Kidney tubule cell (primary cell): ENCODE results near the gene FARSA.
"Not testable (repeated sequence)": the region's sequence is repeated elsewhere in the genome, so short reads cannot be mapped to it uniquely, and the experiment has no call there.

ENCODE experiments used
- DNase-seq: peaks from one replicate; pipeline ENCODE4 v3.0.0-alpha.2; 2018; ENCODE audit warnings: low spot score

The FARSA gene

DNA sequence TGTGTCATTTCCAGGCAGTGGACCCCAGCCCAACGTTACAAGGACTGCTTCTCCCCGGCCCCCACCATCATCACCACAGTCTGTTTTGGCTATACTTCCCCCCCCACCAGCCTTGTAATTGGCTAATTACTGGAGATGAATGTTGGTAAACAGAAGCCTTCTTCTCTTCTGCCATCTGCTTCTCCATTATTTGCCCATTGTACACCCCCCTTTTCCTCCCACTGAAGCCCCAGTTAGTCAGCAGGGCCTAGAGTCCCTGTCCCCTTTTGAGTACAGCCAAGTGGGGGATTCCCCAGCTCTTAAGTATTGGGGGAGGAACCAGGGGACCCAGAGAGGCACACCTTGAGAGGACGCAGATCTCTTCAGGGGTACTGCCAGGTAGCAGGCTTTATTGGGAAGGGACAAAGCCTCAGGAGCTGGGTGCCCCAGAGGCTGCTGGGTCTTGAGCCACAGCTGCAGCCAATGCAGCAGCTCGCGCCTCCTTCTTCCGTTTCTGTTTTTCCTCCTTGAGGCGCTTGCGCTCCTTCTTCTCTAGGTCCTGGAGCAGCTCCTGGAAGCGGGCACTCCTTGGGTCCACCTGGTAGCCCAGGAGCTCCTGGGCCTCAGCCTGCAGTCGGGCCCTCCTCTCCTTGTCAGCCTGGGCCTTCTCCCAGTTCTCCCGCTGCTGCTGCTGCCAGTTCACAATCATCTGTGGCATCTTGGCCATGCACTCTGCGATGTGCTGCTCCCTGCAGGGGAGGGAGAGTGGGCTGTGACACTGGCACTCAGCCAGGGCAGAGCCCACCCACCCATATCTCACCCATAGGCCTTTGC, 20.5 kb upstream of the FARSA start:
- DNase-seq, result no peak

- DNase-seq, result no peak
These were observed 19.8 kb upstream of the FARSA start for GRCh38 chr19:12953138-12953798.

GRCh38 chr19:12952488-12953137, 19.1 kb upstream of the FARSA start:
- peak; percentile 42 for DNase-seq

DNA sequence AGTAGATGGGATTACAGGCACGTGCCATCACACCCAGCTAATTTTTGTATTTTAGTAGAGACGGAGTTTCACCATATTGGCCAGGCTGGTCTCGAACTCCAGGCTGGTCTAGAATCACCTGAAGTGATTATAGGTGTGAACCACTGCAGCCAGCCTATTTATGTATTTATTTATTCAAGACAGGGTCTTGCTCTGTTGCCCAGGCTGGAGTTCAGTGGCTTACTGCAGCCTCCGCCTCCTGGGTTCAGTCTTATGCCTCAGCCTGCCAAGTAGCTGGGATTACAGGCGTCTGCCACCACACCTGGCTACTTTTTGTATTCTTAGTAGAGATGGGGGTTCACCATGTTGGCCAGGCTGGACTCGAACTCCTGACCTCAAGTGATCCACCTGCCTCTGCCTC, 18.5 kb upstream of the FARSA start:
- not testable (repeated sequence) for DNase-seq

- no peak for DNase-seq
These were observed 16.1 kb upstream of the FARSA start for GRCh38 chr19:12949363-12950283.

DNA sequence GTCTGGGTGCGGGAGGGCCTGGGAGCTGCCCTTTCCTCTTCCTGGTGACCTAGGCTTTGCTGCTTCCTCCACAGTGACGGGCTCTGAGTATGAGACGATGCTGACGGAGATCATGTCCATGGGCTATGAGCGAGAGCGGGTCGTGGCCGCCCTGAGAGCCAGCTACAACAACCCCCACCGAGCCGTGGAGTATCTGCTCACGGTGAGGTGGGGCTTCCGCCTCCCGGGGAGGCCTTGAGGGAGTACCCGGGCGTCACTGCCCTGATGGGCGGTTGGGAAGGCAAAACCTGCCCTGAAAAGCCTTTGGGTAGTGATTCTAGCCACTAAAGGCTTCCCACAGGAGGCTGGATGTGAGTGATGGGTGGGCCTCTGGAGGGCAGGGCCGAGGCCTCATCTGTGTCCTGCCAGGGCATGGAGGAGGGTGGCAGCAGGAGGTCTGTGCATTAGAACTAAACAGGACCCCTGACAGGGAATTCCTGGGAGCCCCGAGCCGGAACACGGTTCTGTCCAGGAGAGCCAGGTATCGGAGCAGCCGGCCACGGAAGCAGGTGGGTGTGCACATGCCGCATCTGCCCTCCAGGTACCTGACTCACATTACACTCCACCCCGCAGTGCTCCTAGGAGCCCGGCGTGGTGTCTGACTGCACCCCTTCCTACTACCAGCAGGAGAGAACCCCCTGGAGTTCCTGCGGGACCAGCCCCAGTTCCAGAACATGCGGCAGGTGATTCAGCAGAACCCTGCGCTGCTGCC, 15.3 kb upstream of the FARSA start:
- no peak for DNase-seq

DNA sequence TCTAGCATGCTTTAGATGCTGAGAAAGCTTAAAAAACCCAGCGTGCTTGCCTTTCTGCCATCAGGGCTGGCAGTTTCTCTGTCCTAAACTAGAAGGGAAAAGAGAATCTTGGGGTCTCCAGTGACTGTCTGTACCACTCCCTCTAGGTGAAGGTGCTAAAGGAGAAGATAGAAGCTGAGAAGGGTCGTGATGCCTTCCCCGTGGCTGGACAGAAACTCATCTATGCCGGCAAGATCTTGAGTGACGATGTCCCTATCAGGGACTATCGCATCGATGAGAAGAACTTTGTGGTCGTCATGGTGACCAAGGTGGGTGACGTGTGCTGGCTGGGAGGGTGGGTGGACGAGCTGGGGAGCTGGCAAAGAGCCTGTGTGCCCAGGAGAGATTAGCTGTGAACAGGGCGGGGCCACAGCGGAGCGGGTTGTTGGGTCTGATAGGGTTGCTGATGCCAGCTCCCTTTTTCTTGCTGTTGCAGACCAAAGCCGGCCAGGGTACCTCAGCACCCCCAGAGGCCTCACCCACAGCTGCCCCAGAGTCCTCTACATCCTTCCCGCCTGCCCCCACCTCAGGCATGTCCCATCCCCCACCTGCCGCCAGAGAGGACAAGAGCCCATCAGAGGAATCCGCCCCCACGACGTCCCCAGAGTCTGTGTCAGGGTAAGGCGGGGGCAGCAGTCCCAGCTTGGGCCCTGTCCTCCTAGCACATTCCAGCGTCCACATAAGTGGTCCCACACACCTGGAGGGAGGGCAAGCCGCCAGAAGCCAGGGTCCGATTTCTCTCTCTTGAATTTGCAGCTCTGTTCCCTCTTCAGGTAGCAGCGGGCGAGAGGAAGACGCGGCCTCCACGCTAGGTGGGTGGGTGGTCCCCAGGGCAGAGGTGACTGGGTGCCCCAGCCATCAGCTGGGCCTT, 14.4 kb upstream of the FARSA start:
- no peak for DNase-seq

- no peak for DNase-seq
These were observed 13.4 kb upstream of the FARSA start for GRCh38 chr19:12946731-12947496.

DNA sequence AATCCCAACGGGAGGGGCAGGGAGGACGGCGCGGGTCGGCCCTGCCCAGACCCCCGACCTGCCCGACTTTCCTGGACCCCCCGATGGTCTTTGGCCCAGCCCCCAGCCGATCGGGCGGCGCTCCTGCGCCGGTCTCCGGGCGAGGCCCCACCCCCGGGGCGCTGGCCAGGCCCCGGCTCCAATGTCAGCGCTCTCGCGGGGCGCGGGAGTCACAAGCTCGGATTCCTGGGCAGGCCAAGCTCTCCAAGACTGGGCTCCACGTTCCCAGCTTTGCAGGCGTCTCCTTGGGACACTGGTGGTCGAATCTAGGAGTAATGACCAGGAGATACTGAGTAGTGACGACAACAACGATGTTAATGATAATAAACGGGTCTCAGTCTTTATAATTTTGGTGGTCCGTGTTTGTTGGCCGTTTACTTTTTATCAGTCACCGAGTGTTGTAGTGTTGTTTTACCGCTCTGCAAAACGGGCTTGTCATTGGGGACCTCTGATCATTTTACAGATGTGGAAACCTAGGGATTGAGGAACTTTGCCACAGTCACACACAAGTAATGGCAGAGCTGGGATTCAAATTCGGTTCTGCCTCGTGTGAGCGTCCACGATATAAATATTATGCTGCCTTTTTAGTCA, 12.7 kb upstream of the FARSA start:
- DNase-seq, result peak; percentile 79

GRCh38 chr19:12945479-12946091, 12.1 kb upstream of the FARSA start, which contains the start of gene RAD23A:
Gene RAD23A, plus strand, starts transcription at chr19:12945862. Its CDS starts 87 bp downstream, at chr19:12945949.
- DNase-seq, result peak; percentile 98

- DNase-seq, result no peak
These were observed 10.7 kb upstream of the FARSA start for GRCh38 chr19:12944104-12944674.

- DNase-seq, result no peak
These were observed 10.0 kb upstream of the FARSA start for GRCh38 chr19:12943437-12944044.

DNA sequence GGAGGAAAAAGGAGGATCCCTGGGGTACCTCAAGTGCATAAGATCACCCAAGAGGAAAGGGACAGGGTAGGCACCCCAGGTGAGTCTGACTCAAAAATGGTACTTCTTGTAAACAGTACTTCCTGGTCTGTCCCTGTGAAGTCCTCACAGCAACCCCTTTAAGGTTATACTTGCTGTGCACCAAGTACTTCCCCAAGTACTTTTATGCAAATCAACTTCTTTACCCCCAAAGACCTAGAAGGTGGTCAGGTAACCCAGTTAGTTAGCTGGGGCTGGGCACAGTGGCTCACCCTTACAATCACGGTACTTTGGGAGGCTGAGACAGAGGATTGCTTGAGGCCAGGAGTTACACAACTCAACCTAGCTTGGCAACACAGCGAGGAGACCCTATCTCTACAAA, 7.4 kb upstream of the FARSA start:
- no peak for DNase-seq

DNA sequence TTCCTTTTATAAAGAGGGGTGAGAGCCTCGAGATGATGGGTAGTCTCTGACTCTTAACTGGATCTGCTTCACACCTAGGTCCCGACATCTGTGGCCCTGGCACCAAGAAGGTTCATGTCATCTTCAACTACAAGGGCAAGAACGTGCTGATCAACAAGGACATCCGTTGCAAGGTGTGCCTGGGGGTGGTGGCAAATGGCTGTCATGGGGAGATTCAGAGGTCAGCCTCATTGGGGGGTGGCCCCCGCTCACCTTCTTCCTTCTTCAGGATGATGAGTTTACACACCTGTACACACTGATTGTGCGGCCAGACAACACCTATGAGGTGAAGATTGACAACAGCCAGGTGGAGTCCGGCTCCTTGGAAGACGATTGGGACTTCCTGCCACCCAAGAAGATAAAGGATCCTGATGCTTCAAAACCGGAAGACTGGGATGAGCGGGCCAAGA, 6.5 kb upstream of the FARSA start:
- DNase-seq, result no peak

DNA sequence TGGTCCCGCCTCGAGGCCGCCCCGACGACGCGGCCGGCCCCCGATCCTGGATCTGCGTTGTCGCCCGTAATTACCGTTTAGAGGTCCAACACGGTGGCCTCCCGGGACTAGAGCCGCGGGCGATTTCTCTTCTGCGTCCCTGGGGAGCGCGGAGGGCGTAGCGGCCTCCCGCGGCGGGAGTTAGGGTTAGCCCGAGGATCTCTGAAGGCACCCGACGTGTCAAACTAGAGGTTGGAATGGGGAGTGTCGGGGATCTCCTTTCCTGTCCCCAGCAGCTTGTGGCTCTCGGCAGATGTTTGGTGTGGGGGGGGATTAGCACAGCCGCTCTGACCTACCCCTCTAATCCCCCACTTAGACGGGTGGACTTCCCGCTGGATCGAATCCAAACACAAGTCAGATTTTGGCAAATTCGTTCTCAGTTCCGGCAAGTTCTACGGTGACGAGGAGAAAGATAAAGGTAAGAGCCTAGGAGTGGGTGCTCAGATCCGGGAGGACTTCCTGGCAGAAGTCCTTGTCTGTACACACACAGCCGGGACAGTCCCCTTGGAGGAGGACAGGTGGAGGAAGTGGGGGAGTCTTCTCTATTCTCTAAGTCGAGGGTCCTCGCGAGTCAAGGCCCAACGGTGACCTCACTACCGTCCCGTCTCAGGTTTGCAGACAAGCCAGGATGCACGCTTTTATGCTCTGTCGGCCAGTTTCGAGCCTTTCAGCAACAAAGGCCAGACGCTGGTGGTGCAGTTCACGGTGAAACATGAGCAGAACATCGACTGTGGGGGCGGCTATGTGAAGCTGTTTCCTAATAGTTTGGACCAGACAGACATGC, 5.5 kb upstream of the FARSA start:
- DNase-seq, result peak; percentile 42

DNA sequence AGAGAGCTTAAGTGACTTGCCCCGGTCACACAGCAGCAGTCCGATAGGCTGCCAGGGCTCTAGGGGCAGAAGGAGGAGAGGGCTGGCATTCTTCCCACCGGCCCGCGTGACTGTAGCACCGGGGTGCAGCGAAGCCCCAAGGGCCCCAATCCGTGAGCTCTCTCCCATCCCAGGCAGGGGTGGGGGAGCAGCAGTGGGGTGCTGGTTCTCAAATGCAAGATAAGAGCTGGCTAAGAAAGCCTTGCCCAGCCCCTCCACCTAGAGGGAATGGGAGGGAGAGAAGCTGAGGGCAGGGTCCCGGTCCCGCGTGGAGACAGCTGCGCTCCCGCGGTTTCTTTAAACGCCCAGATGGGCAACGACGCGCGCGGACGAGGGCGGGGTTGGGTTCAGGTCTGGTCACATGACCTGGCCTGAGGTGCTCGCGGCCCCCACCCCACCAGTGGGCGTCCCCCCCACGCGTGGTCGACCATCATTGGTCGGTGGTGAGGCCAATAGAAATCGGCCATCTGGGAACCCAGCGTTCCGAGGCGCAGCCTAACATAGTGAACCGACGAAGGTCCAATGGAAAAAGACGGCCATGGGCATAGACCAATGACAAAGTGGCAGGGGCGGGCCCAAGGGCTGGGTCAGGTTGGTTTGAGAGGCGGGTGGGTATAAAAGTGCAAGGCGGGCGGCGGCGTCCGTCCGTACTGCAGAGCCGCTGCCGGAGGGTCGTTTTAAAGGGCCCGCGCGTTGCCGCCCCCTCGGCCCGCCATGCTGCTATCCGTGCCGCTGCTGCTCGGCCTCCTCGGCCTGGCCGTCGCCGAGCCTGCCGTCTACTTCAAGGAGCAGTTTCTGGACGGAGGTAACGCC, 4.6 kb upstream of the FARSA start, which contains the start of gene CALR:
Gene CALR (plus strand): TSS at position 683 of the 852 bp plus-strand sequence. CDS start 71 bp downstream, at position 754.
- peak; percentile 99 for DNase-seq
